Left lung (tissue), 10 donors: ENCODE results near the gene LPAR3. TPM values are rescaled to one million over a fixed set of nuclear protein-coding genes. Genes with fewer than 3 reads are reported as not detected.

Experiments
- ATAC-seq: fragments of 200-7000 bp; cut with Tn5 transposase; one replicate; pipeline ENCODE4 v1.9.1; 2020; ENCODE audit warnings: moderate library complexity
- DNase-seq, 4 donors: peaks; one replicate each; pipeline ENCODE4 v3.0.0-alpha.2; 2013 to 2020
- H3K27ac ChIP-seq, 2 donors: fragments of 200-600 bp; sonication (generic) in 1 of 2; one replicate each; pipeline versions ENCODE4 v1.5.0 to v1.8.0; 2020 to 2021
- H3K27me3 ChIP-seq, 2 donors: fragments of 200-600 bp; sonication (generic) in 1 of 2; one replicate each; pipeline versions ENCODE4 v1.5.0 to v1.8.0; 2020 to 2021
- H3K36me3 ChIP-seq, 2 donors: fragments of 200-600 bp; sonication (generic) in 1 of 2; one replicate each; pipeline versions ENCODE4 v1.5.0 to v1.8.0; 2020 to 2021
- H3K4me1 ChIP-seq, 2 donors: fragments of 200-600 bp; one replicate each; pipeline ENCODE4 v1.8.0; 2021
- H3K4me3 ChIP-seq, 2 donors: fragments of 200-600 bp; sonication (generic) in 1 of 2; one replicate each; pipeline versions ENCODE4 v1.5.0 to v1.8.0; 2020 to 2021; ENCODE audit warnings: mild to moderate bottlenecking in 1 of 2
- H3K9me3 ChIP-seq, 2 donors: fragments of 200-600 bp; sonication (generic) in 1 of 2; one replicate each; pipeline versions ENCODE4 v1.5.0 to v1.8.0; 2020 to 2021
- CTCF ChIP-seq, 2 donors: fragments of 200-600 bp; sonication (generic) in 1 of 2; IDR thresholded peaks; one replicate each; pipeline versions ENCODE4 v1.5.0 to v1.8.0; 2021; ENCODE audit warnings: antibody characterized with exemption in 2 of 2
- intact Hi-C, 2 donors: fragments of 100-400 bp; cut with DNase I; formaldehyde crosslinking; loops; one replicate each; pipeline versions ENCODE4 v1.11.2 to v1.14.2; 2022
- polyA plus RNA-seq, 6 donors: library from polyadenylated mRNA; unstranded; fragments of 120-200 nt; gene quantifications; one replicate each; pipeline ENCODE4 v1.2.1, GENCODE V29; 2013; ENCODE audit not compliant: insufficient read length in 6 of 6
- total RNA-seq, 2 donors: library from RNA; stranded (reverse); fragmentation: NEBNext Ultra II Directional; extraction: Animal tissue kit (Norgen Biotek cat#: 25700); gene quantifications; one replicate each; pipeline ENCODE4 v1.2.1, GENCODE V29; 2021
- donor health status: DM: no; HTN: yes; CAD: no.
- donor health status: DM: no; HTN: no; CAD: no.

LPAR3 gene
- total and polyA plus RNA-seq, 8 donors: 0.32 to 3.7 (median 1.7) TPM

GRCh38 chr1:84802567-84803232, 90.3 kb downstream of the LPAR3 start:
- no peak overlapping the region for H3K27ac ChIP-seq
- intact Hi-C loops: no loop called here
- ATAC-seq (no peak), DNase-seq (no peak)
- H3K4me3 ChIP-seq: no peak overlapping the region
- no peaks in the 10 kb centered on the region for H3K9me3 ChIP-seq
- H3K36me3 ChIP-seq: no peaks in the 10 kb centered on the region
- no peaks in the 10 kb centered on the region for H3K4me1 ChIP-seq
- no peaks in the 10 kb centered on the region for H3K27me3 ChIP-seq
- no peak for TF ChIP-seq CTCF (IDR thresholded peaks at IDR 0.05)

- DNase-seq (no peak), ATAC-seq (no peak)
- Histone ChIP-seq H3K27me3 (no peaks in the 10 kb centered on the region), H3K9me3 (no peaks in the 10 kb centered on the region), H3K4me3 (no peak overlapping the region), H3K36me3 (no peaks in the 10 kb centered on the region), H3K4me1 (no peaks in the 10 kb centered on the region), H3K27ac (no peak overlapping the region)
- no peak for TF ChIP-seq CTCF (IDR thresholded peaks at IDR 0.05)
- intact Hi-C loops: no loop called here
These were observed 92.6 kb downstream of the LPAR3 start for GRCh38 chr1:84800090-84801073.

- ATAC-seq (no peak), DNase-seq (no peak)
- H3K27me3 ChIP-seq: no peaks in the 10 kb centered on the region
- TF ChIP-seq CTCF (IDR thresholded peaks at IDR 0.05): no peak
- H3K9me3 ChIP-seq: peaks cover 0 to 4% of the 10 kb centered on the region in 2 donors
- no peaks in the 10 kb centered on the region for H3K4me1 ChIP-seq
- intact Hi-C loops: no loop called here
- H3K36me3 ChIP-seq: no peaks in the 10 kb centered on the region
- no peak overlapping the region for H3K27ac ChIP-seq
- H3K4me3 ChIP-seq: no peak overlapping the region
These were observed 95.4 kb downstream of the LPAR3 start for GRCh38 chr1:84797603-84798002.

GRCh38 chr1:84795966-84796600, 96.9 kb downstream of the LPAR3 start:
- no peaks in the 10 kb centered on the region for H3K27me3 ChIP-seq
- no peaks in the 10 kb centered on the region for H3K36me3 ChIP-seq
- ATAC-seq (no peak), DNase-seq (no peak)
- intact Hi-C loops: no loop called here
- no peak overlapping the region for H3K27ac ChIP-seq
- peaks cover 0 to 9% of the 10 kb centered on the region in 2 donors for H3K9me3 ChIP-seq
- no peak for TF ChIP-seq CTCF (IDR thresholded peaks at IDR 0.05)
- H3K4me3 ChIP-seq: no peak overlapping the region
- no peaks in the 10 kb centered on the region for H3K4me1 ChIP-seq

GRCh38 chr1:84795213-84795612, 97.8 kb downstream of the LPAR3 start:
- no peak for TF ChIP-seq CTCF (IDR thresholded peaks at IDR 0.05)
- no peak for ATAC-seq
- Histone ChIP-seq H3K36me3 (no peaks in the 10 kb centered on the region), H3K4me3 (no peak overlapping the region), H3K9me3 (peaks cover 0 to 9% of the 10 kb centered on the region in 2 donors), H3K27me3 (no peaks in the 10 kb centered on the region), H3K4me1 (no peaks in the 10 kb centered on the region), H3K27ac (no peak overlapping the region)
- no peak for DNase-seq
- intact Hi-C loops: no loop called here
